HG02885 (cell line): ENCODE measurements around the gene HPCA.

Experiments
- ATAC-seq: cut with Tn5 transposase; IDR thresholded peaks from one replicate; pipeline ENCODE4 v1.9.1; 2021; ENCODE audit warnings: mild to moderate bottlenecking; ENCODE audit not compliant: unreplicated experiment, poor library complexity

The HPCA gene

GRCh38 chr1:32870615-32871363, 15.5 kb upstream of the HPCA start, which contains the start of gene FNDC5:
TSS of gene FNDC5 (minus strand) at chr1:32870912.
- no peak for ATAC-seq

DNA sequence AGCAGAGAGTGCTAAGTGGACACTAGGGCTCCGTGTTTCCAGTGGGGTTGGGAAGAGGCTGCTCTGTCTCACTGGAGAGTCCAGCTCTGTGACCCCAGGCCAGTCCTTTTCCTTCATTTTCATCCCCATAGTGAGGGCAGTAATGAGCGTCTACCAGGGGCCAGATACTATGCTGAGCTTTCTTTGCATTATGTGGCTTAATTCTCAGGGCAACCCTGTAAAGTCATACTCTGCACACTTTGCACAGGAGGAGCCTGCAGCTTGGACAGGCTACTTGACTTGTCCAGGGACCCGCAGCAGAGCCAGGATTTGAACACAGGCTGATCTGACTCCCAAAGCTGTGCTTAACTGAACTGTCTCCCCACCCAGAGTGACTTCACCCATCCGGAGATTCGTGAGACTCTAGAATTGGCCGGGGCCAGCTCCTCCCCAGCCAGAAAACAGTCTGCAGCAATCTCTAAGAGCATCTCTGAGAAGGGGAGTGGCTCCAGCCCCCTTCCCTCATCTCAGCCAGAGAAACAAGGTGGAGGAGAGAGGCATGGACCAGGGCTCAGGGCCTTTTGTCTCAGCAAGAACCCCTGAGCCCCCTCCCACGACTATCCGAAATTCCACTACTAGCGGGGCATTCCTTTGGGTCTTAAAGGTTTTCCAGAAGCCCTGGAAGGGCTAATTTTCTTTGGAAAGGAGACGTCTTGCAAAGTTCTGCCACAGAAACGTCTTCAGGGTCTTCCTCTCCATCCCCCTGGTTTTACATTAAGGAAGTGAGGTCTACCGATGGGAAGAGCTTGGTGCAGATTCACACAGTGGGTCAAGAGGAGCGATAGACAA, 14.7 kb upstream of the HPCA start:
- ATAC-seq = no peak

- ATAC-seq = no peak
These were observed 14.2 kb upstream of the HPCA start for GRCh38 chr1:32872192-32872460.

- ATAC-seq = no peak
These were observed 12.8 kb upstream of the HPCA start for GRCh38 chr1:32873484-32873883.

- no peak for ATAC-seq
These were observed 11.2 kb upstream of the HPCA start for GRCh38 chr1:32874860-32875752.

GRCh38 chr1:32876341-32877210, 9.7 kb upstream of the HPCA start:
- ATAC-seq = peak; percentile 45

DNA sequence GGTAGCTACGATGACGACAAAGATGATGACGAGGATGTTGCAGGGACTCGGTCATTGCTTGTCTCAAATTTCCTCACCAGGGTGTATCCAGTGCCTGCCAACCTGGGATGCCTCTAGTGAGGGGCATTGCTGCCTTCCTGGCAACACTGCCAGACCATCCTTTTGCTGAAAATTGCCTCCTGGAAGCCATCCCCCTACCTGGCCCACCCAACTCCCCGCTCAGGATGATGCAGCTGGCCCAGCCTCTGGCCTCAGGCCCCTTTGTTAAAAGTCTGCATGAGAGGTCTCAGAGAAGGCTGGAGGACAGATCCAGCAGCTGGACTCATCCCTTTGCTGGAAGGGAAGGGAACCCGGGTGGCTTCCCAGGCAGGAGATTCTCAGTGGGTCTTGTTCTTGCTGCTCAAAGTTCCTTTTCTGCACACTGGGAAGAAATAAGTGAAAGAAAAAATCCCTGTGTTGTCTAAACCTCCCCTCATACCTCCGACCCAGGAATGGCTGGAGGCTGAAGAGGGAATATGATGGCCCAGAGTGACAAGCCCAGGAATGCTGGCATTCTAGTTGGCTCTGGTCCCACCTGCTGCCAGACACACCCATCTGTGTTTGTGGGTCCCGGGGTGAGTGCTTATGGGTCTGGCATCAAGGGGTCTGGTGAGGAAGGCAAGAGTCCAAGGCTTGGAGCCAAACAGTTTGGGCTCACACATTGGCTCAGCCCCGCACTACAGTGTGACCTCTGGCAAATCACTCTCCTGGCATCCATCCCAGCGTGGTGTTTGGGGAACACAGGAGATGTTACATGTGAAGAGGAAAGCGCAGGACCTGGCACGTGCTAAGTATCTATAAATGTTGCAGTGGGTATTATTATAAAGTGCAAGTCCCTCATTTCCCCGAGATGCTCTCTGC, 8.8 kb upstream of the HPCA start:
- no peak for ATAC-seq

DNA sequence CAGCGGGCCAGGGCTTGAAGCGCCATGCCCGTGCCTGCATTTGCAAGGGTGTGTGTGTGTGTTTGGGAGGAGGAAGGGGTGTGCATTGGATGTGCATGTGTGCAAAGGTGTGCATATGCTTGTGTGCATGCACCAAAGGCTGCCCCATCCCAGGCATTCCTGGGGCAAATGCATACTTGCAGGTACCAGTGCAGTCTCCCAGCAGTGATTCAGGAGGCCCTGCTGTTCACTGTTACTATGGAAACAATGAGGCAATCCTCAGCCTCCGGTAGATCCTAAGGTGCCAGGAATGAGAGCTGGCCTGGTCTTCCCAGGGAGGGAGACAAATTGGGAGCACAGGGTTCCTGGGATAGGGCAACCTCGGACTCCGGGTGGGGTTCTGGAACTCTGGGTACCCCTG, 8.1 kb upstream of the HPCA start:
- no peak for ATAC-seq

DNA sequence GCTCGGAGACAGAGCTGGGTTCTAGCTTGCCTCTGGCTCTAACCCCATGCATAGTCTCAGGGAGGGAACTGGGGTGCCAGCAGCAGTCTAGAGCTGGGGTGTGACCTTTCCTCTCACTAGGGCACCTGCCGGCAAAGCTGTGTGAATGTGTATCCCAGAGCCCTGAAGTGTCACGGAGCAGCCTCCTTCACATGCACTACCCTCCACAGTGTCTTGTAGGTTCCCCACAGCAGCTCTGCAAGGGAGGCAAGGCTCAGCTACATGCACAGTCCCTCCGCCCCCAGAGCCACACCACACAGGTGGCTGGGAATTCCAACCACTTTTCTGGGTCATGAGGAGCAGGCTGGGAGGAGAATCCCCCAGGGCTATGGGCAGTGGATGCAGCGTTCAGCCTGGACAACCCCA, 7.7 kb upstream of the HPCA start:
- ATAC-seq = no peak

DNA sequence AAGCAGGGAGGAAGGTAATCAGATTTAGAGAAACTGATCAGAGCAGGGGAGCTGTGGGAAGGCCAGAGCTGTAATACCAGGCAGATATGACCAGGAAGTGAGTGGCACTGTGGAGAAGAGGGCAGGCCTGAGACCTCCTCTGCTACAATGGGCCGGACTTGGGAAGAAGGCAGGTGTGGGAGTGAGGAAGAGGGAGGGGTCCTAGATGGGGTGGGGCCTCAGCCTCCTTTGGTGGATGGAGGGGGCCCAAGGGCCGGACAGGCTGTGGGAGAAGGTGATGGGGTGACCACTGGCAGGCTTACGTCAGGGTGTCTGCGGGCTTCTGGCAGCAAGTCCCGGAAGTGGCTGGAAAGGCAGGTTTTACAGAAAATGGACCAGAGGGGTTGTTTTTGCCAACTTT, 5.0 kb upstream of the HPCA start:
- no peak for ATAC-seq

- ATAC-seq = no peak
These were observed 4.1 kb upstream of the HPCA start for GRCh38 chr1:32881871-32882850.

GRCh38 chr1:32883338-32884031, 2.8 kb upstream of the HPCA start:
- no peak for ATAC-seq

GRCh38 chr1:32884032-32884372, 2.3 kb upstream of the HPCA start:
- ATAC-seq = no peak

DNA sequence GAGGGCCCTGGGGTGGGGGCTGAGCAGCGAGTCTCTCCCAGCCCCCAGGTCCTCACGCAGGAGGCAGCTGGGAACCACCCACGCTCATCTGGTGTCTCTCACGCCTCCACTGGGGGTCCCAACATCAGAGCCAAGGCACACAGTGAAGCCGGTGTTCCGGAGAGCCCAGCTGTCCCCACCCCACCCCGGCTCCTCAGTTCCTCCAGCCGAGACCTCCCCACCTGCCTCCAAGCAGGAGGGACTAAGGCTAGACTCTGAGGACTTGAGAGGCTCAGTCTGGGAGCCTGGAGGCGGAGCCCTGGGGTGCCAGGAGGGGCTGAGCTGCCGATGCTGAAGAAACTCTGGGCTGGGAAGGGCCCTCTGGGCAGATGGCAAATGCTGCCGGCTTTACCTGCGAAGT, 1.6 kb upstream of the HPCA start:
- no peak for ATAC-seq

- no peak for ATAC-seq
These were observed 651 bp upstream of the HPCA start for GRCh38 chr1:32885676-32886003.

DNA sequence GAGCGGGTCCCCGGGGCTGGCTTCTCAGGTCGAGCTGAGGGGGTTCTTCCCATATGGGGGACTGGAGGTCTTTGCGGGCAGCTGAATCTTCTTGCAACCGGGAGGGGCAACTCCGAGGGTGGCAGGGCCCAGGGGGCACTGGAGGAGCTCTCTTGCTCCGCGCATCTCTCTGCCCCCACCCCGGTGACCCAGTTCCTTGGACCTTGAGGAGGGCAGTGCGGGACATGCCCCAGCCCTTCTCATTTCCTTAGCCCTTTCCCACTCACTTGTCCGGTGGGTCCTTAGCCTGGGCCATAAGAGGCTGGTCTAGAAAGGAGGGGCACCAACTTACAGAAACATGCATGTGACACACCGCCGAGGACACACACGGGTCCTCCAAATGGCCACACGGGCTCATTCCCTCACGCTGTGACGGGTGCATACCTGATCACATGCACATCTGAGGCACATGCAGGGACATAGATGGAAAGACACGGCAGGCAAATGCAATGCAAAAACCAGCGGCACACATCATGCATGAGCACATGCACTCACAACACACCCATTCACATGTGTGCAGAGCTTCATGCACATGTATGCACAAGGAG, 630 bp downstream of the HPCA start:
- ATAC-seq = no peak

DNA sequence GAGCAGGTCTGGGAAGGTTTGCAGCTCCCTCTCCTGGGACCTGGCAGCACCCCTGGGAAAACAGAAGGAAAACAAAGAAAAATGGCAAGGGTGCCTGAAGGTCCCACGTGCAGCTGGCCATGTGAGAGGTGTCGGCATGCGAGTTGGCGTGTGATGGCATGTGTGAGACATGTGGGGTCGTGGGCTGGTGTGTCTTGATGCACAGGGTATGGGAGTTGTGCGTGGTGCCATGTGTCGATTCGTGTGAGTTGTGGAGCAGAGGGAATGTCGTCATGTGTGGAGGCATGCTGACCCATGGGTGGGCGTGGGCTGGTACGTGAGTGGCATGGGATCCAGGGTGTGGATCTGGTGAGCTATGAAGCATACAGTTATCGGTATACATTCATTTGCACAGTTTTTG, 1.3 kb downstream of the HPCA start:
- no peak for ATAC-seq
